TTC549 (cell line): ENCODE measurements around the gene SHOX.
"Not testable (repeated sequence)": the region's sequence is repeated elsewhere in the genome, so short reads cannot be mapped to it uniquely, and the experiment has no call there.

ENCODE experiments used
- FAIRE-seq: peaks from 2 replicates; lab custom pipeline; 2012; peaks lifted over from hg19 to GRCh38; lab: Jason Lieb, UNC

SHOX gene

GRCh38 chrX:621705-622503 lies 8.7 kb upstream of the SHOX start:
- FAIRE-seq, result no peak

DNA sequence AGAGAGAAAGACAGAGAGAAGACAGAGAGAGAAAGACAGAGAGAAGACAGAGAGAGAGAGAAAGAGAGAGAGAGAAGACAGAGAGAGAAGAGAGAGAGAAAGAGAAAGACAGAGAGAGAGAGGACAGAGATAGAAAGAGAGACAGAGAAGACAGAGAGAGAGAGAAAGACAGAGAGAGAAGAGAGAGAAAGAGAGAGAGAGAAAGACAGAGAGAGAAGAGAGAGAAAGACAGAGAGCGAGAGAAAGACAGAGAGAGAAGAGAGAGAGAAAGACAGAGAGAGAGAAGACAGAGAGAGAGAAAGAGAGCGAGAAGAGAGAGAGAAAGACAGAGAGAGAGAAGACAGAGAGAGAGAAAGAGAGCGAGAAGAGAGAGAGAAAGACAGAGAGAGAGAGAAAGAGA lies 7.8 kb upstream of the SHOX start:
- FAIRE-seq, result not testable (repeated sequence)

DNA sequence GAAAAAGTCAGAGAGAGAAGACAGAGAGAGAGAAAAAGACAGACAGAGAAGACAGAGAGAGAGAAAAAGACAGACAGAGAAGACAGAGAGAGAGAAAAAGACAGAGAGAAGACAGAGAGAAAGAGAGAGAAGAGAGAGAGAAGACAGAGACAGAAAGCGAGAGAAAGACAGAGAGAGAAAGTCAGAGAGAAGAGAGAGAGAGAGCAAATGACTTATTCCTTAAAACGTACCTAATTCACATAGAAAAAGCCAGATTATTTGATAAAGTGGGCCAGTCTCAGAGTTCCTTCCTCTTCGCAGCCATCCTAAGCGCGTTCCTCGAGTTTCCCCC lies 7.4 kb upstream of the SHOX start:
- no peak for FAIRE-seq

- FAIRE-seq, result no peak
Measured at GRCh38 chrX:623599-624315, 6.8 kb upstream of the SHOX start.

GRCh38 chrX:625137-625691 lies 5.4 kb upstream of the SHOX start:
- no peak for FAIRE-seq

- not testable (repeated sequence) for FAIRE-seq
Measured at GRCh38 chrX:626047-626446, 4.5 kb upstream of the SHOX start.

- FAIRE-seq, result no peak
Measured at GRCh38 chrX:626745-627509, 3.7 kb upstream of the SHOX start.

DNA sequence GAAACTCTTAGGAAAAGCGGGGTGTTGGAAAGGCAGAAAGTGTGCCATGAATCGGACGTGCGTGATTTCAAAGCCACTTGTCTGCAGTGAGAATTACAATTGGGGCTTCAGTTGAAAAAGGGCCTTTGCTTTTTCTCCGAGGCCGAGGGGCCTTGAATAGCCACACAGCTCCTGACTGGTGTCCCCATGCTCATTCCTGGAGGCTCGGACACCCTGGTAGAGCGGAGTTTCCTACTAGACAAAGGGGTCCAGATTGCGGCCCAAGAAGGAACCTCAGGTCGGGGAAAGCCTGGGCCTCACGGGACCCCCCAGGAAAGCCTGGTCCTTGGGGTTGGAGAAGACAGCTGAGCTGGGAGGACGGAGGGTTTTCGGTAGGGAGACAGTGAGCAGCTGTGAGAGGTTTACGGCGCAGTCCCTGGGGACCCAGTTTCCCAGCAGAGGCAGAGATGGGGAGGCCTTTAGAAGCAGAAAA lies 3.0 kb upstream of the SHOX start:
- FAIRE-seq, result no peak

DNA sequence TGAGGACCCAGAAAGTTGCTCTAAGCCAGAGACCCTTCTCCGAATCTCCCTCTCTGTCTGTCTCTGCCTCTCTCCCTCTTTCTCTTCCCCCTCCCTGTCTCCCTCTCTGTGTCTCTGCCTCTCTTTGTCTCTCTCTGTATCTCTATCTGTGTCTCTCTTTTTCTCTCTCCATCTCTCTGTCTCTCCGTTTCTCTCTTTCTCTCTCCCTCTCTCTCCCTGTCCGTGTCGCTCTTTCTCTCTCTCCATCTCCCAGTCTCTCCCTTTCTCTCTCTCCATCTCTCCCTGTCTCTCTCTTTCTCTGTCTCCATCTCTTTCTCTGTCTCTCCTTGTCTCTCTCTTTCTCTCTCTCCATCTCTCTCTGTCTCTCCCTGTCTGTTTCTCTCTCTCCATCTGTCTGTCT lies 2.6 kb upstream of the SHOX start:
- no peak for FAIRE-seq

DNA sequence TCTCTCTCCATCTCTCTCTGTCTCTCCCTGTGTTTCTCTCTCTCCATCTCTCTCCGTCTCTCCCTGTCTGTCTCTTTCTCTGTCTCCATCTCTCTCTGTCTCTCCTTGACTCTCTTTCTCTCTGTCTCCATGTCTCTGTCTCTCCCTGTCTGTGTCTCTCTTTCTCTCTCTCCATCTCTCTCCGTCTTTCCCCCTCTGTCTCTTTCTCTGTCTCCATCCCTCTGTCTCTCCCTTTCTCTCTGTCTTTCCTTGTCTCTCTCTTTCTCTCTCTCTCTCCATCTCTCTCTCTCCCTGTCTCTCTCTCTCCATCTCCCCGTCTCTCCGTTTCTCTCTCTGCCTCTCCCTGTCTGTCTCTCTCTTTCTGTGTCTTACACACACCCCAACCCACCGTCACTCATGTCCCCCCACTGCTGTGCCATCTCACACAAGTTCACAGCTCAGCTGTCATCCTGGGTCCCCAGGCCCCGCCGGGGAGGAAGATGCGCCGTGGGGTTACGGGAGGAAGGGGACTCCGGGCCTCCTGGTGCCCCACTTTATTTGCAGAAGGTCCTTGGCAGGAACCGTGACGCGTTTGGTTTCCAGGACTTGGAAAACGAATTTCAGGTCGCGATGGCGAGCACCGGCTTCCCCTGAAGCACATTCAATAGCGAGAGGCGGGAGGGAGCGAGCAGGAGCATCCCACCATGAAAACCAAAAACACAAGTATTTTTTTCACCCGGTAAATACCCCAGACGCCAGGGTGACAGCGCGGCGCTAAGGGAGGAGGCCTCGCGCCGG lies 1.2 kb upstream of the SHOX start:
- no peak for FAIRE-seq

DNA sequence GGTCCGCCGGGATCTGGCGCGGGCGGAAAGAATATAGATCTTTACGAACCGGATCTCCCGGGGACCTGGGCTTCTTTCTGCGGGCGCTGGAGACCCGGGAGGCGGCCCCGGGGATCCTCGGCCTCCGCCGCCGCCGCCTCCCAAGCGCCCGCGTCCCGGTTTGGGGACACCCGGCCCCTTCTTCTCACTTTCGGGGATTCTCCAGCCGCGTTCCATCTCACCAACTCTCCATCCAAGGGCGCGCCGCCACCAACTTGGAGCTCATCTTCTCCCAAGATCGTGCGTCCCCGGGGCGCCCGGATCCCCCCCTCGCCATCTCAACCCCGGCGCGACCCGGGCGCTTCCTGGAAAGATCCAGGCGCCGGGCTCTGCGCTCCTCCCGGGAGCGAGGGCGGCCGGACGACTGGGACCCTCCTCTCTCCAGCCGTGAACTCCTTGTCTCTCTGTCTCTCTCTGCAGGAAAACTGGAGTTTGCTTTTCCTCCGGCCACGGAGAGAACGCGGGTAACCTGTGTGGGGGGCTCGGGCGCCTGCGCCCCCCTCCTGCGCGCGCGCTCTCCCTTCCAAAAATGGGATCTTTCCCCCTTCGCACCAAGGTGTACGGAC lies 482 bp upstream of the SHOX start:
- FAIRE-seq, result no peak

DNA sequence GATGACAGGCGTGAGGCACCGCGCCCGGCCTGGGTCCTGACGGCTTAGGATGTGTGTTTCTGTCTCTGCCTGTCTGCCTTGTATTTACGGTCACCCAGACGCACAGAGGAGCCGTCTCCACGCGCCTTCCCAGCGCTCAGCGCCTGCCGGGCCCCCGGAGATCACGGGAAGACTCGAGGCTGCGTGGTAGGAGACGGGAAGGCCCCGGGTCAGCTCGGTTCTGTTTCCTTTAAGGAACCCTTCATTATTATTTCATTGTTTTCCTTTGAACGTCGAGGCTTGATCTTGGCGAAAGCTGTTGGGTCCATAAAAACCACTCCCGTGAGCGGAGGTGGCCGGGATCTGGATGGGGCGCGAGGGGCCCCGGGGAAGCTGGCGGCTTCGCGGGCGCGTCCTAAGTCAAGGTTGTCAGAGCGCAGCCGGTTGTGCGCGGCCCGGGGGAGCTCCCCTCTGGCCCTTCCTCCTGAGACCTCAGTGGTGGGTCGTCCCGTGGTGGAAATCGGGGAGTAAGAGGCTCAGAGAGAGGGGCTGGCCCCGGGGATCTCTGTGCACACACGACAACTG lies 1.3 kb downstream of the SHOX start:
- FAIRE-seq, result no peak

DNA sequence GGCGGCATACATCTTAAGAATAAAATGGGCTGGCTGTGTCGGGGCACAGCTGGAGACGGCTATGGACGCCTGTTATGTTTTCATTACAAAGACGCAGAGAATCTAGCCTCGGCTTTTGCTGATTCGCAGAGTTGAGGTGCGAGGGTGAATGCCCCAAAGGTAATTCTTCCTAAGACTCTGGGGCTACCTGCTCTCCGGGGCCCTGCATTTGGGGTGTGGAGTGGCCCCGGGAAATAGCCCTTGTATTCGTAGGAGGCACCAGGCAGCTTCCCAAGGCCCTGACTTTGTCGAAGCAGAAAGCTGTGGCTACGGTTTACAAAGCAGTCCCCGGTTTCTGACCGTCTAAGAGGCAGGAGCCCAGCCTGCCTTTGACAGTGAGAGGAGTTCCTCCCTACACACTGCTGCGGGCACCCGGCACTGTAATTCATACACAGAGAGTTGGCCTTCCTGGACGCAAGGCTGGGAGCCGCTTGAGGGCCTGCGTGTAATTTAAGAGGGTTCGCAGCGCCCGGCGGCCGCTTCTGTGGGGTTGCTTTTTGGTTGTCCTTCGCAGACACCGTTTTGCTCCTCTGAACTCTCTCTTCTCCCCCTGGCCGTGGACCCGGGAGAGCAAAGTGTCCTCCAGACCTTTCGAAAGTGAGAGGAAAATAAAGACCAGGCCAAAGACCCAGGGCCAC lies 1.9 kb downstream of the SHOX start:
- no peak for FAIRE-seq

DNA sequence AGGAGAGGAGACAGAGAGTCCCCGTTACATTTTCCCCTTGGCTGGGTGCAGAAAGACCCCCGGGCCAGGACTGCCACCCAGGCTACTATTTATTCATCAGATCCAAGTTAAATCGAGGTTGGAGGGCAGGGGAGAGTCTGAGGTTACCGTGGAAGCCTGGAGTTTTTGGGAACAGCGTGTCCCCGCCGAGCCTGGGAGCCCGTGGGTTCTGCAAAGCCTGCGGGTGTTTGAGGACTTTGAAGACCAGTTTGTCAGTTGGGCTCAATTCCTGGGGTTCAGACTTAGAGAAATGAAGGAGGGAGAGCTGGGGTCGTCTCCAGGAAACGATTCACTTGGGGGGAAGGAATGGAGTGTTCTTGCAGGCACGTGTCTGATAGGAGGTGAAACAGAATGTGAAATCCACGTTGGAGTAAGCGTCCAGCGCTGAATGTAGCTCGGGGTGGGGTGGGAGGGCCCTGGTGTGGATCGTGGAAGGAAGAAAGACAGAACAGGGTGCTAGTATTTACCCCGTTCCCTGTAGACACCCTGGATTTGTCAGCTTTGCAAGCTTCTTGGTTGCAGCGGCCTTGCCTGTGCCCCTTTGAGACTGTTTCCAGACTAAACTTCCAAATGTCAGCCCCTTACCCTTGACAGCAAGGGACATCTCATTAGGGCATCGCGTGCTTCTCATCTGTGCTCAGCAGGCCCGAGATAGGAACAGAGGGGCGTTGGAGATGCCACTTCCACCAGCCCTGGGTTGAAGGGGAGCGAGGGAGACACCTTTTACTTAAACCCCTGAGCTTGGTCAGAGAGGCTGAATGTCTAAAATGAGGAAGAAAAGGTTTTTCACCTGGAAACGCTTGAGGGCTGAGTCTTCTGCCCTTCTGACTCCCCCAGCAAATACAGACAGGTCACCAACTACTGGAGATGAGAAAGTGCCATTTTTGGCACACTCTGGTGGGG lies 2.7 kb downstream of the SHOX start:
- no peak for FAIRE-seq

- no peak for FAIRE-seq
Measured at GRCh38 chrX:633985-634958, 3.7 kb downstream of the SHOX start.

DNA sequence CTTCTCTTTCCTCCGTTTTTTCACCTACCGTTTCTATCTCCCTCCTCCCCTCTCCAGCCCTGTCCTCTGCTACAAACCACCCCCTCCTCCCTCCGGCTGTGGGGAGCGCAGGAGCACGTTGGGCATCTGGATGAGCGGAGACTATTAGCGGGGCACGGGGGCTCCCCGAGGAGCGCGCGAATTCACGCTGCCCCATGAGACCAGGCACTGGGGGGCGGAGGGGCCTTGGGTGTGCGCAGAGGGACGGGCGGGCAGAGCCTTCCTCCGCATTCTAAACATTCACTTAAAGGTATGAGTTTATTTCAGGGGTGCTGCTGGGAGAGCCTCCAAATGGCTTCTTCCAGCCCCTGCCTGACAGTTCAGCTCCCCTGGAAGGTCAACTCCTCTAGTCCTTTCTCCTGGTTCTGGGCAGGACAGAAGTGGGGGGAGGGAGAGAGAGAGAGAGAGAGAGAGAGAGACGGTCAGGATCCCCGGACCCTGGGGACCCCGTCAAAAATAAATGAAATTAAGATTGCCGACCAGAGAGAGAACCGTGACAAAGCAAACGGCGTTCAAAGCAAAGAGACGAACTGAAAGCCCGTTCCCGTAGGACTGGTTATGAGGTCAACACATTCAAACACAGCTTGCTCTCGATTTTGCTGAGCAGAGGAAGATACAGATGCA lies 5.0 kb downstream of the SHOX start:
- FAIRE-seq, result no peak

DNA sequence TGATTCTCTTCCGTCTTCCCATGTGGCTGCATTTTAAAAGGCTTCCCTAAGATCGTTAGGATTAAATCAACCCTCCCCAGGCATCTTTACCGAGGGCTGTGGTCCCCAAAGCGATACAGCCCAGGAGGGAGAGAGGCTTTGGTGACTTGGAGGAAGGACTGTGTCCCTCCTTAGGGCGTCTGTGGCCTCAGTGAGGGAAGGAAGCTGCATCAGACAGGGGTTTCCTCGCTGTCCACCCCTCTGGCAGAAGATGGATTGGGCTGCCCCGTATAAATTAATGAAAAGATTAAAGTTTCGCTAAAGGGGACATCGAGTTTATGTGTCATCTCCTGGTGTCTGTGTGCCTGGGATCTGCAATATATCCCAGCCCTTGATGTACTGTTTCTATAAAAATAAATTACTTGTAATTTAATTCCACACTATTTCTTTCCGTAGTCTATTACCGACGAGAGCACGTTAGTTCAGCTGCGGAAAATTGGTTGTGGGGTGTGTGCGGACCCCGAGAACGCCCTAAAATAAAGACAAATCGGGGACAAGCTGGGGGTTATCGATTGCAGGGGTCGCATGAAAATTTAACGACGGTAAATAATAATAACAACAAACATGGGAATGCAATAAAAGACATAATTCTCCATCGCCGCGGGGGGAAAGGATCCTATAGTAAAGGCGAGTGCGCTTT lies 6.5 kb downstream of the SHOX start:
- FAIRE-seq, result no peak
